Psoas muscle (tissue), 8 donors: ENCODE measurements around the gene L3MBTL1. TPM values are rescaled to one million over a fixed set of nuclear protein-coding genes. Genes with fewer than 3 reads are reported as not detected.
A peak's percentile ranks its signal among the peaks of the same experiment; 100 is the strongest.
"Not testable (repeated sequence)": the region's sequence is repeated elsewhere in the genome, so short reads cannot be mapped to it uniquely, and the experiment has no call there.

Source experiments
- ATAC-seq, 4 donors: fragments of 200-7000 bp; cut with Tn5 transposase; one replicate each; pipeline ENCODE4 v1.9.1; 2020; ENCODE audit warnings: moderate library complexity in 3 of 4, mild to moderate bottlenecking in 2 of 4
- DNase-seq, 2 donors: peaks; one replicate each; pipeline ENCODE4 v3.0.0-alpha.2; 2020
- H3K27ac ChIP-seq: fragments of 200-600 bp; one replicate; pipeline ENCODE4 v1.8.0; 2022
- H3K27me3 ChIP-seq, 3 donors: fragments of 200-600 bp in 1 of 3; one replicate each; pipeline versions ENCODE4 v1.6.1 to v1.8.0; 2013 to 2022; ENCODE audit warnings: low read length in 2 of 3, mild to moderate bottlenecking in 2 of 3, moderate library complexity in 1 of 3; ENCODE audit not compliant: insufficient read depth in 3 of 3
- H3K36me3 ChIP-seq, 2 donors: fragments of 200-600 bp in 1 of 2; one replicate each; pipeline versions ENCODE4 v1.6.1 to v1.8.0; 2013 to 2022; ENCODE audit warnings: low read depth in 1 of 2, mild to moderate bottlenecking in 1 of 2, moderate library complexity in 1 of 2; ENCODE audit not compliant: insufficient read depth in 1 of 2
- H3K4me1 ChIP-seq: fragments of 200-600 bp; one replicate; pipeline ENCODE4 v1.8.0; 2022
- H3K4me3 ChIP-seq: fragments of 200-600 bp; one replicate; pipeline ENCODE4 v1.8.0; 2022; ENCODE audit warnings: mild to moderate bottlenecking
- H3K9me3 ChIP-seq: fragments of 200-600 bp; one replicate; pipeline ENCODE4 v1.8.0; 2022
- WGBS, 3 donors: extraction: QIAGEN DNeasy Blood & Tissue Kit; methylation state at CpG; one replicate each; pipeline versions ENCODE4 v1.1.6 to v1.1.7; 2013; 5-methylcytosine and 5-hydroxymethylcytosine counted together
- intact Hi-C, 2 donors: fragments of 100-400 bp; cut with DNase I; formaldehyde crosslinking; loops; one replicate each; pipeline versions ENCODE4 v1.11.0 to v1.14.2; 2022
- polyA plus RNA-seq, 3 donors: library from polyadenylated mRNA; stranded (reverse); fragments of 200-250 nt; gene quantifications; one replicate each; pipeline ENCODE4 v1.2.3, GENCODE V29; 2013
- total RNA-seq, 4 donors: library from RNA; stranded (reverse); fragmentation: NEBNext Ultra II Directional in 2 of 4; extraction: Animal tissue kit (Norgen Biotek cat#: 25700) in 2 of 4; gene quantifications; one replicate each; pipeline versions ENCODE4 v1.2.1 to v1.2.4, GENCODE V29; 2021 to 2023
- TF ChIP-seq, protein P1 (sequence below): fragments of 200-600 bp; IDR thresholded peaks from one replicate; pipeline ENCODE4 v1.8.0; 2022; ENCODE audit warnings: antibody characterized with exemption
- donor health status: healthy with polysubstance abuse.
- donor health status: DM: no; HTN: no; CAD: no; lungs with moderate emphysema.
- donor health status: Bipolar disorder and iron deficiency.
- donor health status: healthy.
- donor health status: DM: yes; HTN: yes; CAD: no.
- donor health status: DM: no; HTN: no; CAD: no.
- donor health status: DM: no; HTN: no; CAD: no.
- donor health status: DM: yes; HTN: yes; CAD: no.

L3MBTL1 gene
- total and polyA plus RNA-seq, 7 donors = 0.82 to 4.3 (median 3.2) TPM

- DNase-seq (no peak), ATAC-seq (no peak)
- Histone ChIP-seq H3K4me3 (no peak overlapping the region), H3K27ac (no peak overlapping the region), H3K9me3 (no peaks in the 10 kb centered on the region), H3K36me3 (no peaks in the 10 kb centered on the region), H3K4me1 (no peaks in the 10 kb centered on the region), H3K27me3 (no peaks in the 10 kb centered on the region)
- whole genome bisulfite sequencing, 3 donors = 94 to 96% (median 96%) methylated on average over 3 of the region's 3 CpGs
- TF ChIP-seq, protein P1, sequence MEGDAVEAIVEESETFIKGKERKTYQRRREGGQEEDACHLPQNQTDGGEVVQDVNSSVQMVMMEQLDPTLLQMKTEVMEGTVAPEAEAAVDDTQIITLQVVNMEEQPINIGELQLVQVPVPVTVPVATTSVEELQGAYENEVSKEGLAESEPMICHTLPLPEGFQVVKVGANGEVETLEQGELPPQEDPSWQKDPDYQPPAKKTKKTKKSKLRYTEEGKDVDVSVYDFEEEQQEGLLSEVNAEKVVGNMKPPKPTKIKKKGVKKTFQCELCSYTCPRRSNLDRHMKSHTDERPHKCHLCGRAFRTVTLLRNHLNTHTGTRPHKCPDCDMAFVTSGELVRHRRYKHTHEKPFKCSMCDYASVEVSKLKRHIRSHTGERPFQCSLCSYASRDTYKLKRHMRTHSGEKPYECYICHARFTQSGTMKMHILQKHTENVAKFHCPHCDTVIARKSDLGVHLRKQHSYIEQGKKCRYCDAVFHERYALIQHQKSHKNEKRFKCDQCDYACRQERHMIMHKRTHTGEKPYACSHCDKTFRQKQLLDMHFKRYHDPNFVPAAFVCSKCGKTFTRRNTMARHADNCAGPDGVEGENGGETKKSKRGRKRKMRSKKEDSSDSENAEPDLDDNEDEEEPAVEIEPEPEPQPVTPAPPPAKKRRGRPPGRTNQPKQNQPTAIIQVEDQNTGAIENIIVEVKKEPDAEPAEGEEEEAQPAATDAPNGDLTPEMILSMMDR = no peak
- intact Hi-C loops = no loop called here
Observed at GRCh38 chr20:43492101-43492500, 15.4 kb upstream of the L3MBTL1 start.

DNA sequence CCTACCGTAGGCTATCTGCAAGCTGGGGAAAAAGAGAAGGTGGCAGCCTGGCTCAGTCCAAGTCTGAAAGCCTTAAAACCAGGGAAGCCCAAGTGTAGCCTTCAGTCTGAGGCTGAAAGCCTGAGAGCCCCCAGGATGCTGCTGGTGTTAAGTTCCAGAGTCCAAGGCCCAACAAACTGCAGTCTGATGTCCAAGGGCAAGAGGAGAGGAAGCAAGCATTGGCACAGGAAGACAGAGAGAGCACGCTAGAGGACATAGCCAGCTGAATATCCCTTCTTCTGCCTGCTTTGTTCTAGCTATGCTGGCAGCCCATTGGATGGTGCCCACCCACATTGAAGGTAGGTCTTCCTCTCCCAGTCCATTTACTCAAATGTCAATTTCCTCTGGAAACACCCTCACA lies 12.1 kb upstream of the L3MBTL1 start:
- ATAC-seq (no peak), DNase-seq (no peak)
- no peaks in the 10 kb centered on the region for H3K9me3 ChIP-seq
- intact Hi-C loops = no loop called here
- no peak overlapping the region for H3K4me3 ChIP-seq
- no peaks in the 10 kb centered on the region for H3K36me3 ChIP-seq
- H3K27ac ChIP-seq = no peak overlapping the region
- 40 to 72% (median 53%) methylated on average over 2 of the region's 2 CpGs for WGBS, 3 donors
- no peaks in the 10 kb centered on the region for H3K27me3 ChIP-seq
- H3K4me1 ChIP-seq = no peaks in the 10 kb centered on the region
- TF ChIP-seq, protein P1 = no peak

DNA sequence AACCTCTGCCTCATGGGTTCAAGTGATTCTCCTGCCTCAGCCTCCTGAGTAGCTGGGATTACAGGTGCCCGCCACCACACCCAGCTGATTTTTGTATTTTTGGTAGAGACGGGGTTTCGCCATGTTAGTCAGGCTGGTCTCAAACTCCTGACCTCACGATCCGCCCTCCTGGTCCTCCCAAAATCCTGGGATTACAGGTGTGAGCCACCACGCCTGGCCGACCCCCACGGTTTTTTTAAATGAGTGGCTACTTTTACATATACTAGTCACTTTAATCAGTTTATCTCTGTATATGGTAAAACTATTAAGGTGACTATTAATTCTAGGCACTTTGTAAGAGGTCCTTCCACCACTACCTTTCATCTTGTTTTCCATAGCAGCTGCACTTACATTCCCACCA lies 5.5 kb upstream of the L3MBTL1 start:
- H3K36me3 ChIP-seq, H3K4me3 ChIP-seq, H3K27ac ChIP-seq, intact Hi-C loops, DNase-seq, H3K4me1 ChIP-seq, H3K9me3 ChIP-seq, ATAC-seq: not testable (repeated sequence)
- H3K27me3 ChIP-seq = peaks cover 0 to 23% (median 4%) of the 10 kb centered on the region in 3 donors
- 94 to 95% (median 95%) methylated on average over 8 of the region's 8 CpGs for WGBS, 3 donors

DNA sequence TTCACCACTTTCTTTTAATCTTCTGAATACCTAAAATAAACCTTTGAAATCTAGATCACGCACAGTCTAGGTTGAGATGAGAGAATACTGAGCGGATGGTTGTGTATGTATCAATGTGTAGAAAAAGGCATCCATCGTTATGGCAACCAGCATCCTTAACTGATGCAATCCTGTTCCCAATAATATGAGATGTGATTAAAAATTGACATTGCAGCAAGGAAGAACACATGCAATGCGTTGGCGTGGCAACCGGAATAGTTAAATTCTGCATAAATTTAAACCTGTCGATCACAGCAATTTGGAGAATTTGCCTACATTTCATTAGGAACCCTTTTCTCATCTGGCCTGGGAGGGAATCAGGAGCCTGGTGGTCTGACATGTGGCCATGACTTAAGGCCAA lies 1.3 kb upstream of the L3MBTL1 start:
- intact Hi-C loops = loop anchor here in 1 of 2 donors (5.0 kb wide), 1 partner anchor 44 kb away; no protein-coding TSS in a partner anchor
- ATAC-seq (no peak), DNase-seq (no peak)
- 96% methylated on average over 7 of the region's 7 CpGs for WGBS, 3 donors
- Histone ChIP-seq H3K27me3 (peaks cover 0 to 30% (median 6%) of the 10 kb centered on the region in 3 donors), H3K27ac (no peak overlapping the region), H3K4me3 (no peak overlapping the region), H3K36me3 (no peaks in the 10 kb centered on the region), H3K9me3 (no peaks in the 10 kb centered on the region), H3K4me1 (no peaks in the 10 kb centered on the region)
- TF ChIP-seq, protein P1 = no peak

- H3K4me1 ChIP-seq = no peaks in the 10 kb centered on the region
- no peak for ATAC-seq
- H3K27me3 ChIP-seq = peaks cover 0 to 30% (median 6%) of the 10 kb centered on the region in 3 donors
- 9 to 18% (median 12%) methylated on average over 22 of the region's 22 CpGs for WGBS, 3 donors
- intact Hi-C loops = loop anchor here in 1 of 2 donors (5.0 kb wide), 1 partner anchor 46 kb away; no protein-coding TSS in a partner anchor
- peak overlapping the region; percentile 69 for H3K4me3 ChIP-seq
- H3K27ac ChIP-seq = no peak overlapping the region
- DNase-seq = no peak
- no peaks in the 10 kb centered on the region for H3K36me3 ChIP-seq
- TF ChIP-seq, protein P1 = no peak
- H3K9me3 ChIP-seq = no peaks in the 10 kb centered on the region
Observed at GRCh38 chr20:43508106-43508505, 609 bp downstream of the L3MBTL1 start.
